K562 treated with DMSO at 1 percent for 4 hours (cell line): ENCODE measurements around the gene EBNA1BP2. TPM values are rescaled to one million over a fixed set of nuclear protein-coding genes. Genes with fewer than 3 reads are reported as not detected.

ENCODE experiments used
- total RNA-seq: library from RNA; unstranded; fragments of 300-600 nt; gene quantifications from 2 replicates; pipeline ENCODE4 v1.2.3, GENCODE V29; 2022; ENCODE audit not compliant: insufficient read depth

Gene EBNA1BP2, protein sequence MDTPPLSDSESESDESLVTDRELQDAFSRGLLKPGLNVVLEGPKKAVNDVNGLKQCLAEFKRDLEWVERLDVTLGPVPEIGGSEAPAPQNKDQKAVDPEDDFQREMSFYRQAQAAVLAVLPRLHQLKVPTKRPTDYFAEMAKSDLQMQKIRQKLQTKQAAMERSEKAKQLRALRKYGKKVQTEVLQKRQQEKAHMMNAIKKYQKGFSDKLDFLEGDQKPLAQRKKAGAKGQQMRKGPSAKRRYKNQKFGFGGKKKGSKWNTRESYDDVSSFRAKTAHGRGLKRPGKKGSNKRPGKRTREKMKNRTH
- total RNA-seq, result 81.8 and 100.0 TPM in 2 replicates

DNA sequence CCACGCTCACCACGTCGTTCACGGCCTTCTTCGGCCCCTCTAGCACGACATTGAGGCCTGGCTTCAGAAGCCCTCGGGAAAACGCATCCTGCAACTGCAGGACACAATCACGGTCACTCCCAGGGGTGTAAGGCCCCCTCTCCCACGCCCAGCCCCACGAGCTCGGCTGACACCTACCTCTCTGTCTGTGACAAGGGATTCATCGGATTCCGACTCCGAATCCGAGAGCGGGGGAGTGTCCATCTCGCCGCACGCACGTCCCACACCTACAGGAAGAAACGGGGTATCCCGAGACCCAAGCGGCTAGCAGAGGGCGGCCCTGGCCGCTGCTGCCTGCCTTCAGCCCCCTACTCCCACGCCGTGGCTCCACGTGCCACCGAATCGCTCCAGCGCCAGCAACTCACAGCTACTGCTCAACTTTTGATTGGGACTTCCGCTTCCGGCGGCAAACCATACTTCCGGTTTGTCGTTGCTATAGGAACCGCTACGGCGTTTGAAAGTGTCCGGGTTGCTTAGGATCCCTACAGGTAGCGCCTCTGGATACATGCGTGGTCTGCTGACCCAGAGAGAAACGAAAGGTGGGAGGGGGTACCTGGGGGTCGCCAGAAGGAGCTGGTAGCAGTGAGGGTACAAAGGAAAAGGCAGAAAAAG lies at the start of gene EBNA1BP2, which contains the start of gene CFAP57:
Gene EBNA1BP2, minus strand, starts transcription at position 415 of the 651 bp plus-strand sequence. Its CDS starts 172 bp downstream, at position 243.
Gene CFAP57, plus strand, starts transcription at position 455 of the 651 bp plus-strand sequence. CDS start 424 bp downstream, outside the sequence.

Other genes starting within 250 kb of the EBNA1BP2 start
- 29.0 and 38.7 TPM in 2 replicates for gene SLC2A1, start 213.4 kb downstream of the EBNA1BP2 start, total RNA-seq
- not detected in 2 replicates for gene CFAP57, start within 50 bp of the EBNA1BP2 start, total RNA-seq
- gene TMEM125, start 97.7 kb upstream of the EBNA1BP2 start, total RNA-seq, result 0.36 TPM in 1 of 2 replicates, not detected in the other
- not detected in 2 replicates for gene C1orf210, start 113.3 kb upstream of the EBNA1BP2 start, total RNA-seq
- not detected in 2 replicates for gene TIE1, start 128.7 kb upstream of the EBNA1BP2 start, total RNA-seq
- gene MPL, start 165.5 kb upstream of the EBNA1BP2 start, total RNA-seq, result not detected in 2 replicates
- gene CDC20, start 186.7 kb upstream of the EBNA1BP2 start, total RNA-seq, result 131 and 137 TPM in 2 replicates
- gene ELOVL1, start 195.7 kb upstream of the EBNA1BP2 start, total RNA-seq, result 87.0 and 121 TPM in 2 replicates
- gene MED8, start 217.5 kb upstream of the EBNA1BP2 start, total RNA-seq, result 47.2 and 48.6 TPM in 2 replicates
- 13.9 and 21.8 TPM in 2 replicates for gene SZT2, start 217.6 kb upstream of the EBNA1BP2 start, total RNA-seq